ENCODE results near the gene CRTC3.

GRCh38 chr15:90594301-90594738 lies 64.6 kb downstream of the CRTC3 start:
- no peak for TF ChIP-seq CTCF (conservative IDR thresholded peaks at IDR 0.05 in 1 of 2, IDR thresholded peaks at IDR 0.05 in 1 of 2; ENCODE audit: low read depth in 1 of 2, low read length in 2 of 2)
- no peak for TF ChIP-seq EZH2 (IDR thresholded peaks at IDR 0.05; ENCODE audit: low read length, missing control alignments)

Measured in fibroblast of lung (primary cell).